Measurements from ENCODE around the gene TNIK.

- TF ChIP-seq TAF1 (IDR thresholded peaks at IDR 0.05; ENCODE audit: borderline replicate concordance, low read depth, low read length) (no peak), POLR2AphosphoS5 (IDR thresholded peaks at IDR 0.05; ENCODE audit: low read depth, low read length) (no peak), POLR2A (IDR thresholded peaks at IDR 0.05; ENCODE audit: low read depth, low read length) (no peak)
Observed at GRCh38 chr3:171389491-171389890, 70.7 kb downstream of the TNIK start.

Measured in GM12892 (cell line).